C4-2B (cell line): ENCODE measurements around the gene UBE2L3.
"Not testable (repeated sequence)": the region's sequence is repeated elsewhere in the genome, so short reads cannot be mapped to it uniquely, and the experiment has no call there.

Experiments
- H3K27ac ChIP-seq: fragments of 450-650 bp; 2 replicates; pipeline ENCODE4 v1.5.1; 2017
- ZFX ChIP-seq: fragments of 450-650 bp; IDR thresholded peaks from 2 replicates; pipeline ENCODE4 v1.6.1; 2017
- TF ChIP-seq, protein P1 (sequence below): fragments of 450-650 bp; conservative IDR thresholded peaks from 2 replicates; pipeline ENCODE4 v1.5.1; 2017; ENCODE audit warnings: mild to moderate bottlenecking

The UBE2L3 gene

DNA sequence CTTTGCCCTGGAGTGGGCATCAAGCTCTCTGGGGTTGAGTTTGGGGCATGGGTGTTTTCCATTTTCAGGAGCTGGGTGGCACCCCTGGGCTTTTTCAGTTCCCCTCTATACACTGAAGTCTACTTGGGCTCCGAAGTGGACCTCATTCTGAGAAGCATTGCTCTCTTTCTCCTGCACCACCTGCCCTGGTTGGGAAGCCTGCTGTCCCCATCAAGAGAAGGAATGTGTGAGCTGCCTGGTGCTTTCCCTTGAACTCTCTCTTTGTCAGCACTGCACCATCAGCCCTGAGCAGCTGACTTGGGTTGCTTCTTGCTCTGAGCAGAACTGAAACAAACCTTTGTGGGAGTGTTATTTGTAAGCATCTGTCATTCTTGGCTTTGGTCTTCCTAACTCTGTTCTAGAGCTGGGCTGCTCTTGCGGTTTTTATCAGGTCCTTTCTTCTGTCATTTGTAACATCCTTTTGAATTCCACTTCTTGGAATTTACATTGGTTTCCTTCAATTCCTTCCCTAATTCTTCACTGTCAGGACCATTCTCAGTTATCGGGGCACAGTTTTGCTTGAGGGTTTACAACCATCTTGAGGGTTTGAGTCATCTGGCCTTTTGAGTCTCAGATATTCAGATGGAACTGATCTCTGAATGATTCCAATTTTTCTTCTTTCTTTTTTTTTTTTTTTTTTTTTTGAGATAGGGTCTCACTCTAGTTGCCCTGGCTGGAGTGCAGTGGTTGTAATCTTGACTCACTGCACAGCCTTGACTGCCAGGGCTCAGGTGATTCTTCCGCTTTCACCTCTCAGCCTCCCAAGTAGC, 20.5 kb downstream of the UBE2L3 start:
- TF ChIP-seq, protein P1, sequence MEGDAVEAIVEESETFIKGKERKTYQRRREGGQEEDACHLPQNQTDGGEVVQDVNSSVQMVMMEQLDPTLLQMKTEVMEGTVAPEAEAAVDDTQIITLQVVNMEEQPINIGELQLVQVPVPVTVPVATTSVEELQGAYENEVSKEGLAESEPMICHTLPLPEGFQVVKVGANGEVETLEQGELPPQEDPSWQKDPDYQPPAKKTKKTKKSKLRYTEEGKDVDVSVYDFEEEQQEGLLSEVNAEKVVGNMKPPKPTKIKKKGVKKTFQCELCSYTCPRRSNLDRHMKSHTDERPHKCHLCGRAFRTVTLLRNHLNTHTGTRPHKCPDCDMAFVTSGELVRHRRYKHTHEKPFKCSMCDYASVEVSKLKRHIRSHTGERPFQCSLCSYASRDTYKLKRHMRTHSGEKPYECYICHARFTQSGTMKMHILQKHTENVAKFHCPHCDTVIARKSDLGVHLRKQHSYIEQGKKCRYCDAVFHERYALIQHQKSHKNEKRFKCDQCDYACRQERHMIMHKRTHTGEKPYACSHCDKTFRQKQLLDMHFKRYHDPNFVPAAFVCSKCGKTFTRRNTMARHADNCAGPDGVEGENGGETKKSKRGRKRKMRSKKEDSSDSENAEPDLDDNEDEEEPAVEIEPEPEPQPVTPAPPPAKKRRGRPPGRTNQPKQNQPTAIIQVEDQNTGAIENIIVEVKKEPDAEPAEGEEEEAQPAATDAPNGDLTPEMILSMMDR = no peak
- no peak for TF ChIP-seq ZFX
- H3K27ac ChIP-seq = no peak overlapping the region

DNA sequence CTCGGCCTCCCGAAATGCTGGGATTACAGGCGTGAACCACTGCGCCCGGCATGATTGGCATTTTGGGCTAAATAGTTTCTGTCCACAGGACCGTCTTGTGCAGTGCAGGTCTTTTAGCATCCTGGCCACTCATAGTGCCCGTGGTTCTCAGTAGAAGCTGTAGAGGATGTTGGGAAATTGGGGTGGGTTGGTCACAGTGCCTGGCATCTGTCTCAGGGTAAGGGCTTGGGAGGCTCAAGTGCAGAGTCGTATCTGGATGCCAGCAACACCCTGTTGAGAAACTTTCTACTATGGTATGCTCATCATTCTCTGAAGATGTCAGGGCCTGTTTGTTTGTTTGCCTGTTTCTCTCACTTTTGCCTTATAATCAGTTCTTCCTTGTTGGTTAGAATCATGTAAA, 21.9 kb downstream of the UBE2L3 start:
- no peak for TF ChIP-seq ZFX
- TF ChIP-seq, protein P1 = no peak
- no peak overlapping the region for H3K27ac ChIP-seq

DNA sequence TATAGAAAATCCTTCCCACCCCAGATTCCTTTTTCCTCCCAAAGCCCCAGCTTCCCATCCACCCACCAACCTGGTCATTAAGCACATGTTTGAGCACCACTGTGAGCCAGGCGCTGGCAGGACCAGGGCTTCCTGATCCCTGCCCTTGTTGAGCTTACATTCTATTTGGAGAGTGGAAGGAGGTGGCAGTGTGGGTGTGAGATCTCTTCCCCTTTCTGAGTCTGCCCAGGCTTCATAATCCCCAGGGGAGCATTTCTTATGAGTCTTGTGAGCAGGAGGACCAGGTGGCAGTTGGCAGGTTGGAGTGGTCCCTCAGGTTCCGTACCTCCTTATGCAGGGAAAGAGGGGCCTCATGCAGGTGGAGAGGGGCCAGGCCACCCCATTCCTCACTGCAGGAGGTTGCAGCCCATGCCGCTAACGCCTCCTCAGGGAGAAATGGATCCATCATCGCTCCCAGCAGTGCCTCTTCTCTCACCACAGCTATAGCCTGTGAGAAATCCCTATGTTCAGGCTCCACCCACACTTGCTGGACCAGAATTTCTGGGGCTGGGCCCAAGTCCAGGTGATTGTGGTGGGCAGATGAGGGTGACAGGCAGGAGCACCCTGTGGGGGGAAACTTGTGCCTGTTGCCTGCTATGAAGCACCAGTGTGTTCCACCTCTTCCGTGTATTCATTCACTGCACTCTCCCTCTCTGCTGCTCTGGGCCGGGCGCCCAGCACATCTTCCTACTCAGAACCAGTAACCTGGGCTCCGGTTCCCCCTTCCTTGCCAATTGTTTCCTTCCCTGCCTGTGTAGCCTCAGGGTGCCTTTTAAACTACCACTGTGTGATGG, 23.5 kb downstream of the UBE2L3 start:
- H3K27ac ChIP-seq = peak overlapping the region; percentile 22
- TF ChIP-seq, protein P1 = no peak
- TF ChIP-seq ZFX = no peak

DNA sequence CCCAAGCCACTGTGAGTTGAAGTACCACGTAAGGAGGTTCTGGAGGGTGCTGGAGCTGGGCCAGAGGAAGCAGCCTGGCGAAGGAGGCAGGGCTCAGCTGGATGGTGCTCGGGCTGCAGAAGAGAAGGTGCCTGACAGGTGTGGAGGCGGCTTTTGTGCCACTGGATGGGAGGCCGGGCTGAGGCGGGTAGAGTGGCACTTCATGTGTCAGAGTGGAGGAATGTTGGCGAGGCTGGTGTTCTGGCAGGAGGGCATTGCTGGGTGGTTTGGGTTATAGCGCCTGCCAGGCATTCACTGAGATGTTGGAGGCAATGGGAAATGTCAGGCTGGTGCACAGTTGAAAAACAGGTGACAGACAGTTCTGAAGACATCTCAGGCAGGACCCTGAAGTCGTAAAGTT, 24.2 kb downstream of the UBE2L3 start:
- peak overlapping the region; percentile 22; the same call in 1 of the 2 replicates for H3K27ac ChIP-seq
- TF ChIP-seq ZFX = no peak

DNA sequence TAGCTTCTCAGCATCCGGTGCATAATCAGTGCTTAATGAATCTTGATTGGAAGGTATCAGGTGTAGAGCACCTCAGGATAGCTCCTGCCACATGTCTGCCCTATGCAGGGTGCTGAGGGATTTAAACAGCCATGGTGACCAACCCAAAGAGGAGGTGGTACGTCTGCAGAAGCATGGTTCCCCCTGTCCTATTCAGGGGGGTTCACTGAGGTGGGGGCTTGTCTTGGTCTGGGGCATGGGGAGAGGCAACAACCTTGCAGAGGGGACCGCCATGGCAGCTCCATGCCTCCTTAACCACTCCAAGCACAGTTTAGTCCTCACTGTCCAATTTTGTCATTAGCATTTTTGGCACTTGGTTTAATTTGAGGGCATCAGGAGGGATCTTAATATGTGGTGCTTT, 24.9 kb downstream of the UBE2L3 start:
- H3K27ac ChIP-seq = peak overlapping the region; percentile 22; the same call in 1 of the 2 replicates
- TF ChIP-seq ZFX = no peak
- TF ChIP-seq, protein P1 = no peak

DNA sequence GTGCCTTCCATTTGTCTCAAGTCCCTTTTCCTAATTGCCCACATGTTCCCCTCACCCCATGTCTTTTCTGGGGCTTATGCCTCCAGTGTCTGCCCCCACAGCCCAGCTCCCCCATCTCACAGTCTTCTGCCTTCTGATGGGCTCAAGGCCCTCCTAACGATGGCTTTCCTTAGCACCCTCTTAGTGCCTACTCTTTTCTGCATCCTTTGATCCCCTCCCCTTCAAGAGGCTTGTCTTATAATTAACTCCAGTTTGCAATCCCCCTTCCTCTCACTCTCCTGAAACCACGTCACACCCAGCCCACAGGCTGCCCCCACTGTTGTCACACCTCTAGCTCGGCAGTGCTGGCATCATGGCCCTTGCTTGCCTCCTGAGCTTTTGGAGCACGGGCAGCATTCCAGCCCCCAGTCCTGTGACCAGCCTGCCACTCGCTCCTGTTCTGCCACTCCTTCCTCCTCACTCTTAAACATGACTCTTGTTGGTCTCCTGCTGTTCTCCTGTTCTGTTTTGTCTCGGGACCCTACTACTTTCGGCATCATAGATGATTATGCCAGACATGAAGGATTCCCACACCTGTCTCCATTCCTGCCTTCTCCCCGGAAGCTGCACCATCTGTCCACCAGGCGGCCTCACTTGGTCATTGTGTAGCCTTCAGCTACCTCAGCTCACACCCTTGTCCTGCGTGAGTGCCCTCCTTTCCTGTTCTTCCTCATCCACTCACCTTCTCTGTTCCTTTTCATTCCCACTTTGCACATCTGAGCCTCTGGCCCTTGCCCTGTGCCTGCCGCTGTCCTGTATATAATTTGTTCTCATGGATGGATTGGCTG, 26.1 kb downstream of the UBE2L3 start:
- TF ChIP-seq, protein P1 = no peak
- no peak for TF ChIP-seq ZFX
- peak overlapping the region; percentile 24 for H3K27ac ChIP-seq

DNA sequence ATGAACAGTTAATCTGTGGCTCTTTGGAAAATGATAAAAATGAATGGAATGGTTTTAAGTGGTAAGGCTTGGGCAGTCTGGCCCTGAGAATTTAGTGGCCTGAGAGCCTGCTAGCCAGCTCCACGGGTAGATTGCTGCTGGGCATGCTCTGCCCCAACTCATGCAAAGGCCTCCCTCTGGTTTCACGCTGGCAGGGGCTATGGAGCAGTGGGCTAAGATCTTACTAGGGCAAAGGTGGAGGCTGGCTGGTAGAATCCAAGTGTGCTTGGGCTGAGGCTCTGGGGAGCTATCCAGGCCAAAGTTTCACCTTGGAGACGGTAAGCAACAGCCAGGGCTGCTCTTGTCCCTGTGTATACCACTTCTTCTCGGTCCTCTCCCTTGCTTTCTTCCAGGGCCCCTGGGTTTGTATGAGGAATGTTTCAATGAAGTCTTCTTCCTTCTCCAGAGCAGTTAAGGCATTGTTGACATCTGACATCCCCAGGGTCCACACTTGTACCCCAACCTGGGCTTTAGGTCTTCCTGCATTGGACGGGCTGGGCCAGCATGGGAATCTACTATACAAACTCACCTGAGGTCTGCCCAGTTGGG, 27.4 kb downstream of the UBE2L3 start:
- H3K27ac ChIP-seq = no peak overlapping the region
- TF ChIP-seq, protein P1 = no peak

DNA sequence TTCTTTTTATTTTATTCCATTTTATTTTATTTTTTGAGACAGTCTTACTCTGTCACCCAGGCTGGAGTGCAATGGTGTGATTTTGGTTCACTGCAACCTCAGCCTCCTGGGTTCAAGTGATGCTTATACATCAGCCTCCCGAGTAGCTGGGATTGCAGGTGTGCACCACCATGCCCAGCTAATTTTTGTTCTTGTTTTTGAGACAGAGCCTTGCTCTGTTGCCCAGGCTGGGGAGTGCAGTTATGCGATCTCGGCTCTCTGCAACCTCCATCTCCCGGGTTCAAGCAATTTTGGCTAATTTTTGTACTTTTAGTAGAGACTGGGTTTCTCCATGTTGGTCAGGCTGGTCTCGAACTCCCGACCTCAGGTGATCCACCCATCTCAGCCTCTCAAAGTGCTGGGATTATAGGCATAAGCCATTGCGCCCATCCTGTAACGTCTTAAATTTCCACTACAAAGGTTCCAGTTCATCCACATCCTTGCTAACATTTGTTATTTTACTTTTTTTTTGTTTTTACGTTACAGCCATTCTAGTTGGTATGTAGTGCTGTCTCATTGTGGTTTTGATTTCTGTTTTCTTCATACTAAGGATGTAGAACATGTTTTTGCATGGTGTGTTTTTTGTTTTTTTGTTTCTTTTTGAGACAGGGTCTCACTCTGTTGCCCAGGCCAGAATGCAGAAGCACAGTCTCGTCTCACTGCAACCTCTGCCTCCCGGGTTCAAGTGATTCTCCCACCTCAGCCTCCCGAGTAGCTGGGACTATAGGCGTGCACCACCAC, 29.0 kb downstream of the UBE2L3 start:
- not testable (repeated sequence) for H3K27ac ChIP-seq
